HepG2 (cell line): ENCODE measurements around the gene SMARCA4. TPM values are rescaled to one million over a fixed set of nuclear protein-coding genes. Genes with fewer than 3 reads are reported as not detected.

Source experiments
- FOXA3 ChIP-seq: IDR thresholded peaks from 2 replicates; pipeline ENCODE4 v1.6.1; 2016; ENCODE audit warnings: missing genetic modification reagents, missing compliant biosample characterization
- FOXJ3 ChIP-seq: sonication (generic); formaldehyde crosslinking; IDR thresholded peaks from 2 replicates; pipeline ENCODE4 v1.4.0; 2020; ENCODE audit warnings: missing genetic modification reagents, mild to moderate bottlenecking, borderline replicate concordance
- FOXO1 ChIP-seq: sonication (generic); formaldehyde crosslinking; IDR thresholded peaks from 2 replicates; pipeline ENCODE4 v1.4.0; 2020; ENCODE audit warnings: missing genetic modification reagents
- GATA4 ChIP-seq: sonication (generic); IDR thresholded peaks from 2 replicates; pipeline ENCODE4 v1.6.1; 2016; ENCODE audit warnings: antibody characterized with exemption, low read depth, borderline replicate concordance
- HOXA3 ChIP-seq: sonication (generic); formaldehyde crosslinking; IDR thresholded peaks from 2 replicates; pipeline ENCODE4 v1.5.0; 2020; ENCODE audit warnings: missing genetic modification reagents
- KDM2A ChIP-seq: sonication (generic); formaldehyde crosslinking; IDR thresholded peaks from 2 replicates; pipeline ENCODE4 v1.4.0; 2020; ENCODE audit warnings: low read depth, missing genetic modification reagents, borderline replicate concordance
- MAX ChIP-seq: IDR thresholded peaks from 2 replicates; pipeline ENCODE4 v1.6.1; 2012; ENCODE audit warnings: inconsistent platforms
- NFIC ChIP-seq: IDR thresholded peaks from 2 replicates; pipeline ENCODE4 v1.6.1; 2012; ENCODE audit warnings: mild to moderate bottlenecking, low read length, inconsistent platforms
- NRL ChIP-seq: sonication (generic); formaldehyde crosslinking; IDR thresholded peaks from 2 replicates; pipeline ENCODE4 v1.5.0; 2020; ENCODE audit warnings: missing genetic modification reagents, mild to moderate bottlenecking, moderate library complexity, borderline replicate concordance
- SIN3A ChIP-seq: IDR thresholded peaks from 2 replicates; pipeline ENCODE4 v1.6.1; 2011; ENCODE audit warnings: low read depth, mild to moderate bottlenecking, control low read depth, low read length, borderline replicate concordance
- SP2 ChIP-seq: sonication (generic); formaldehyde crosslinking; IDR thresholded peaks from 2 replicates; pipeline ENCODE4 v1.5.1; 2020; ENCODE audit warnings: mild to moderate bottlenecking, missing genetic modification reagents
- ZEB1 ChIP-seq: IDR thresholded peaks from 2 replicates; pipeline ENCODE4 v1.6.1; 2012; ENCODE audit warnings: mild to moderate bottlenecking, low read depth, inconsistent platforms; ENCODE audit not compliant: insufficient replicate concordance
- ZFX ChIP-seq: sonication (generic); formaldehyde crosslinking; IDR thresholded peaks from 2 replicates; pipeline ENCODE4 v1.4.0; 2020; ENCODE audit warnings: mild to moderate bottlenecking, low read depth, missing genetic modification reagents, moderate library complexity
- ZGPAT ChIP-seq: IDR thresholded peaks from 2 replicates; pipeline ENCODE4 v1.6.1; 2016; ENCODE audit warnings: mild to moderate bottlenecking
- ZNF333 ChIP-seq: sonication (generic); formaldehyde crosslinking; IDR thresholded peaks from 2 replicates; pipeline ENCODE4 v1.4.0; 2020; ENCODE audit warnings: mild to moderate bottlenecking, missing genetic modification reagents, borderline replicate concordance
- ZNF576 ChIP-seq: sonication (generic); formaldehyde crosslinking; IDR thresholded peaks from 2 replicates; pipeline ENCODE4 v1.4.0; 2020; ENCODE audit warnings: mild to moderate bottlenecking, missing genetic modification reagents
- polyA plus RNA-seq, 8 experiments: library from polyadenylated mRNA; depleted of rRNA in 3 of 8; stranded (reverse) in 7 of 8; unstranded in 1 of 8; fragments of >200 nt; fragmentation: Illumina TruSeq in 4 of 8; extraction: Trizol in 4 of 8; gene quantifications; 2 replicates each; pipeline versions ENCODE4 v1.2.1 to v1.2.3, GENCODE V29; 2011 to 2016; ENCODE audit warnings: low read depth in 4 of 8, missing spikeins in 1 of 8, mixed read lengths in 1 of 8; ENCODE audit not compliant: insufficient read depth in 1 of 8
- total RNA-seq, 5 experiments: library from RNA; depleted of rRNA; stranded (reverse); fragments of >200 nt; fragmentation: Illumina TruSeq; extraction: Trizol; gene quantifications; 2 replicates each; pipeline ENCODE4 v1.2.3, GENCODE V29; 2016; ENCODE audit warnings: low read depth in 1 of 5
- TF ChIP-seq, protein P1 (sequence below): sonication (generic); formaldehyde crosslinking; IDR thresholded peaks from 2 replicates; pipeline ENCODE4 v1.4.0; 2020; ENCODE audit warnings: missing genetic modification reagents, borderline replicate concordance
- TF ChIP-seq, protein P2 (sequence below): sonication (generic); formaldehyde crosslinking; IDR thresholded peaks from 2 replicates; pipeline ENCODE4 v1.4.0; 2020; ENCODE audit warnings: missing genetic modification reagents
- TF ChIP-seq, protein P3 (sequence below), 2 experiments: sonication (generic) in 1 of 2; formaldehyde crosslinking in 1 of 2; IDR thresholded peaks; 2 replicates each; pipeline versions ENCODE4 v1.6.1 to v1.9.0; 2014 to 2022; ENCODE audit warnings: antibody characterized with exemption in 1 of 2, borderline replicate concordance in 1 of 2, inconsistent platforms in 1 of 2, low read depth in 1 of 2, missing genetic modification reagents in 1 of 2

SMARCA4 gene
- total and polyA plus RNA-seq, 2 of the 13 experiments (the other 11 are each of a cell fraction or from before 2014, with no cell fraction given) = 25.4 to 45.9 TPM

DNA sequence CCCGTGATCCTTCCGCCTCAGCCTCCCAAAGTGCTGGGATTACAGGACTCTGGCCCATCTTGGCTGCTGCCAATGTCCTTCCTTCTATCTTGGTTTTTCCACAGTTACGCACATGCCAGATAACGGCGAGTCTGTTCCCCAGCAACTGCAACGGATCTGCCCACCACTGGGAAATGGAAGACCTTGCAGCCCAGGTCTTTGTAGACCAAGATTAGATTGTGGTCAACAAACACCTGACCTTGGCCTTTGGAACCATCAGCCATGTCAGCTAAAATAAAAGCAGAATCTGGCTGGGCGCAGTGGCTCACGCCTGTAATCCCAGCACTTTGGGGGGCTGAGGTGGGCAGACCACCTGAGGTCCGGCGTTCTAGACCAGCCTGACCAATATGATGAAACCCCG lies 118.1 kb downstream of the SMARCA4 start (continued):
- TF ChIP-seq, protein P1, sequence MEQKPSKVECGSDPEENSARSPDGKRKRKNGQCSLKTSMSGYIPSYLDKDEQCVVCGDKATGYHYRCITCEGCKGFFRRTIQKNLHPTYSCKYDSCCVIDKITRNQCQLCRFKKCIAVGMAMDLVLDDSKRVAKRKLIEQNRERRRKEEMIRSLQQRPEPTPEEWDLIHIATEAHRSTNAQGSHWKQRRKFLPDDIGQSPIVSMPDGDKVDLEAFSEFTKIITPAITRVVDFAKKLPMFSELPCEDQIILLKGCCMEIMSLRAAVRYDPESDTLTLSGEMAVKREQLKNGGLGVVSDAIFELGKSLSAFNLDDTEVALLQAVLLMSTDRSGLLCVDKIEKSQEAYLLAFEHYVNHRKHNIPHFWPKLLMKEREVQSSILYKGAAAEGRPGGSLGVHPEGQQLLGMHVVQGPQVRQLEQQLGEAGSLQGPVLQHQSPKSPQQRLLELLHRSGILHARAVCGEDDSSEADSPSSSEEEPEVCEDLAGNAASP = peak; percentile 26; the same call in 1 of the 2 replicates
- TF ChIP-seq NRL (CRISPR knock-in tag) (no peak), FOXO1 (CRISPR knock-in tag) (peak; percentile 82), FOXJ3 (CRISPR knock-in tag) (no peak), ZNF333 (no peak), GATA4 (peak; percentile 35; the same call in 1 of the 2 replicates), MAX (0 out of 2 replicates have a peak, but pooled peaks have one; percentile 14), ZNF576 (CRISPR knock-in tag) (no peak), ZFX (0 out of 2 replicates have a peak, but pooled peaks have one; percentile 15), SP2 (CRISPR knock-in tag) (no peak), SIN3A (no peak), KDM2A (CRISPR knock-in tag) (no peak), FOXA3 (peak; percentile 60), ZEB1 (no peak), NFIC (no peak), ZGPAT (CRISPR knock-in tag) (0 out of 2 replicates have a peak, but pooled peaks have one; percentile 20), HOXA3 (CRISPR knock-in tag) (peak; percentile 70)
- TF ChIP-seq, protein P2, sequence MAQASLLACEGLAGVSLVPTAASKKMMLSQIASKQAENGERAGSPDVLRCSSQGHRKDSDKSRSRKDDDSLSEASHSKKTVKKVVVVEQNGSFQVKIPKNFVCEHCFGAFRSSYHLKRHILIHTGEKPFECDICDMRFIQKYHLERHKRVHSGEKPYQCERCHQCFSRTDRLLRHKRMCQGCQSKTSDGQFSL (CRISPR knock-in tag) = no peak
- TF ChIP-seq, protein P3, sequence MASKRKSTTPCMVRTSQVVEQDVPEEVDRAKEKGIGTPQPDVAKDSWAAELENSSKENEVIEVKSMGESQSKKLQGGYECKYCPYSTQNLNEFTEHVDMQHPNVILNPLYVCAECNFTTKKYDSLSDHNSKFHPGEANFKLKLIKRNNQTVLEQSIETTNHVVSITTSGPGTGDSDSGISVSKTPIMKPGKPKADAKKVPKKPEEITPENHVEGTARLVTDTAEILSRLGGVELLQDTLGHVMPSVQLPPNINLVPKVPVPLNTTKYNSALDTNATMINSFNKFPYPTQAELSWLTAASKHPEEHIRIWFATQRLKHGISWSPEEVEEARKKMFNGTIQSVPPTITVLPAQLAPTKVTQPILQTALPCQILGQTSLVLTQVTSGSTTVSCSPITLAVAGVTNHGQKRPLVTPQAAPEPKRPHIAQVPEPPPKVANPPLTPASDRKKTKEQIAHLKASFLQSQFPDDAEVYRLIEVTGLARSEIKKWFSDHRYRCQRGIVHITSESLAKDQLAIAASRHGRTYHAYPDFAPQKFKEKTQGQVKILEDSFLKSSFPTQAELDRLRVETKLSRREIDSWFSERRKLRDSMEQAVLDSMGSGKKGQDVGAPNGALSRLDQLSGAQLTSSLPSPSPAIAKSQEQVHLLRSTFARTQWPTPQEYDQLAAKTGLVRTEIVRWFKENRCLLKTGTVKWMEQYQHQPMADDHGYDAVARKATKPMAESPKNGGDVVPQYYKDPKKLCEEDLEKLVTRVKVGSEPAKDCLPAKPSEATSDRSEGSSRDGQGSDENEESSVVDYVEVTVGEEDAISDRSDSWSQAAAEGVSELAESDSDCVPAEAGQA (IDR thresholded peaks at IDR 0.05; ENCODE audit: low read depth) = 0 out of 2 replicates have a peak, but pooled peaks have one; percentile 38
- TF ChIP-seq, protein P3 (CRISPR knock-in tag; IDR thresholded peaks at IDR 0.05; ENCODE audit: borderline replicate concordance) = no peak
